Activated T-cell treated with anti-CD3 and anti-CD28 coated beads, Interleukin-2, amount 50 U/mL, for 48 hours (primary cell): ENCODE measurements around the gene HRH2.

Experiments used
- DNase-seq, 2 experiments: peaks; one replicate each; pipeline ENCODE4 v3.0.0-alpha.2; 2020

The HRH2 gene

GRCh38 chr5:175678074-175678473 lies 20.2 kb downstream of the HRH2 start:
- no peak for DNase-seq

GRCh38 chr5:175679411-175679810 lies 21.5 kb downstream of the HRH2 start:
- no peak for DNase-seq

GRCh38 chr5:175680020-175680419 lies 22.1 kb downstream of the HRH2 start:
- DNase-seq: no peak

GRCh38 chr5:175680463-175680862 lies 22.6 kb downstream of the HRH2 start:
- DNase-seq: no peak

- DNase-seq: no peak
Measured at GRCh38 chr5:175681045-175681967, 23.4 kb downstream of the HRH2 start.

- DNase-seq: no peak
Measured at GRCh38 chr5:175681968-175682340, 24.1 kb downstream of the HRH2 start.

GRCh38 chr5:175682664-175683063 lies 24.8 kb downstream of the HRH2 start:
- no peak for DNase-seq

GRCh38 chr5:175683231-175683630 lies 25.4 kb downstream of the HRH2 start:
- no peak for DNase-seq

- DNase-seq: no peak
Measured at GRCh38 chr5:175683921-175684320, 26.1 kb downstream of the HRH2 start.

GRCh38 chr5:175684931-175685330 lies 27.1 kb downstream of the HRH2 start:
- DNase-seq: no peak

- no peak for DNase-seq
Measured at GRCh38 chr5:175685701-175686350, 28.0 kb downstream of the HRH2 start.

GRCh38 chr5:175686396-175686795 lies 28.5 kb downstream of the HRH2 start:
- DNase-seq: no peak

- no peak for DNase-seq
Measured at GRCh38 chr5:175686826-175687225, 29.0 kb downstream of the HRH2 start.

- no peak for DNase-seq
Measured at GRCh38 chr5:175687231-175687701, 29.4 kb downstream of the HRH2 start.

GRCh38 chr5:175688352-175689146 lies 30.7 kb downstream of the HRH2 start:
- DNase-seq: no peak

- no peak for DNase-seq
Measured at GRCh38 chr5:175689147-175689991, 31.5 kb downstream of the HRH2 start.

GRCh38 chr5:175690025-175690424 lies 32.2 kb downstream of the HRH2 start:
- no peak for DNase-seq

GRCh38 chr5:175690586-175690985 lies 32.7 kb downstream of the HRH2 start:
- DNase-seq: no peak

GRCh38 chr5:175691761-175692160 lies 33.9 kb downstream of the HRH2 start:
- no peak for DNase-seq

GRCh38 chr5:175692235-175692995 lies 34.5 kb downstream of the HRH2 start:
- no peak for DNase-seq

- no peak for DNase-seq
Measured at GRCh38 chr5:175692996-175693710, 35.3 kb downstream of the HRH2 start.
